ENCODE data around the gene FNDC10. TPM values are rescaled to one million over a fixed set of nuclear protein-coding genes. Genes with fewer than 3 reads are reported as not detected.

FNDC10 gene
- total and polyA plus RNA-seq, 7 donors: 0.15 to 0.96 (median 0.63) TPM; not detected in 1

GRCh38 chr1:1618396-1619068, 18.6 kb upstream of the FNDC10 start:
- Histone ChIP-seq H3K4me1 (peaks cover 68% of the 10 kb centered on the region), H3K9me3 (no peaks in the 10 kb centered on the region), H3K4me3 (no peak overlapping the region), H3K27me3 (ENCODE audit: insufficient read depth in 3 of 3, low read length in 2 of 3) (no peaks in the 10 kb centered on the region), H3K27ac (peak overlapping the region; percentile 85), H3K36me3 (ENCODE audit: insufficient read depth in 1 of 2, low read depth in 1 of 2) (peaks cover 0 to 16% of the 10 kb centered on the region in 2 donors)
- DNase-seq (peak in 1 of 2 donors; percentile 51), ATAC-seq (no peak)
- WGBS, 3 donors: 78 to 88% (median 81%) methylated on average over 8 to 9 of the region's 9 CpGs
- TF ChIP-seq CTCF (IDR thresholded peaks at IDR 0.05): no peak
- intact Hi-C loops (cut with DNase I): no loop called here

GRCh38 chr1:1617925-1618324, 18.0 kb upstream of the FNDC10 start:
- peaks cover 62% of the 10 kb centered on the region for H3K4me1 ChIP-seq
- intact Hi-C loops (cut with DNase I): no loop called here
- H3K9me3 ChIP-seq: no peaks in the 10 kb centered on the region
- no peak for TF ChIP-seq CTCF (IDR thresholded peaks at IDR 0.05)
- H3K27me3 ChIP-seq (ENCODE audit: insufficient read depth in 3 of 3, low read length in 2 of 3): no peaks in the 10 kb centered on the region
- peaks cover 0 to 19% of the 10 kb centered on the region in 2 donors for H3K36me3 ChIP-seq (ENCODE audit: insufficient read depth in 1 of 2, low read depth in 1 of 2)
- H3K4me3 ChIP-seq: no peak overlapping the region
- DNase-seq (peak in 1 of 2 donors; percentile 34), ATAC-seq (no peak)
- 80 to 94% (median 89%) methylated on average over 3 to 6 of the region's 6 CpGs for WGBS, 3 donors
- H3K27ac ChIP-seq: peak overlapping the region; percentile 85

- no peak for ATAC-seq
- peaks cover 58% of the 10 kb centered on the region for H3K4me1 ChIP-seq
- H3K4me3 ChIP-seq: peak overlapping the region; percentile 97
- peak overlapping the region; percentile 100 for H3K27ac ChIP-seq
- no peaks in the 10 kb centered on the region for H3K27me3 ChIP-seq (ENCODE audit: insufficient read depth in 3 of 3, low read length in 2 of 3)
- intact Hi-C loops (cut with DNase I): no loop called here
- no peak for TF ChIP-seq CTCF (IDR thresholded peaks at IDR 0.05)
- WGBS, 3 donors: 71 to 86% (median 77%) methylated on average over 11 of the region's 11 CpGs
- H3K36me3 ChIP-seq (ENCODE audit: insufficient read depth in 1 of 2, low read depth in 1 of 2): peaks cover 0 to 19% of the 10 kb centered on the region in 2 donors
- H3K9me3 ChIP-seq: no peaks in the 10 kb centered on the region
- peak in 1 of 2 donors; percentile 42 for DNase-seq
Observed at GRCh38 chr1:1617516-1617915, 17.6 kb upstream of the FNDC10 start.

- no peak for TF ChIP-seq CTCF (IDR thresholded peaks at IDR 0.05)
- peaks cover 51% of the 10 kb centered on the region for H3K4me1 ChIP-seq
- DNase-seq (peak; percentile 24 to 57), ATAC-seq (no peak)
- H3K27ac ChIP-seq: peak overlapping the region; percentile 100
- intact Hi-C loops (cut with DNase I): no loop called here
- peak overlapping the region; percentile 97 for H3K4me3 ChIP-seq
- 45 to 54% (median 52%) methylated on average over 16 to 19 of the region's 19 CpGs for WGBS, 3 donors
- no peaks in the 10 kb centered on the region for H3K9me3 ChIP-seq
- H3K27me3 ChIP-seq (ENCODE audit: insufficient read depth in 3 of 3, low read length in 2 of 3): no peaks in the 10 kb centered on the region
- peaks cover 0 to 19% of the 10 kb centered on the region in 2 donors for H3K36me3 ChIP-seq (ENCODE audit: insufficient read depth in 1 of 2, low read depth in 1 of 2)
Observed at GRCh38 chr1:1616838-1617237, 16.9 kb upstream of the FNDC10 start.

Measured in psoas muscle (tissue), 8 donors.